ENCODE results near the gene BCAS4.

GRCh38 chr20:50919567-50919966 lies 124.7 kb downstream of the BCAS4 start:
- TF ChIP-seq, protein P1, sequence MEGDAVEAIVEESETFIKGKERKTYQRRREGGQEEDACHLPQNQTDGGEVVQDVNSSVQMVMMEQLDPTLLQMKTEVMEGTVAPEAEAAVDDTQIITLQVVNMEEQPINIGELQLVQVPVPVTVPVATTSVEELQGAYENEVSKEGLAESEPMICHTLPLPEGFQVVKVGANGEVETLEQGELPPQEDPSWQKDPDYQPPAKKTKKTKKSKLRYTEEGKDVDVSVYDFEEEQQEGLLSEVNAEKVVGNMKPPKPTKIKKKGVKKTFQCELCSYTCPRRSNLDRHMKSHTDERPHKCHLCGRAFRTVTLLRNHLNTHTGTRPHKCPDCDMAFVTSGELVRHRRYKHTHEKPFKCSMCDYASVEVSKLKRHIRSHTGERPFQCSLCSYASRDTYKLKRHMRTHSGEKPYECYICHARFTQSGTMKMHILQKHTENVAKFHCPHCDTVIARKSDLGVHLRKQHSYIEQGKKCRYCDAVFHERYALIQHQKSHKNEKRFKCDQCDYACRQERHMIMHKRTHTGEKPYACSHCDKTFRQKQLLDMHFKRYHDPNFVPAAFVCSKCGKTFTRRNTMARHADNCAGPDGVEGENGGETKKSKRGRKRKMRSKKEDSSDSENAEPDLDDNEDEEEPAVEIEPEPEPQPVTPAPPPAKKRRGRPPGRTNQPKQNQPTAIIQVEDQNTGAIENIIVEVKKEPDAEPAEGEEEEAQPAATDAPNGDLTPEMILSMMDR (conservative IDR thresholded peaks at IDR 0.05 in 1 of 2, IDR thresholded peaks at IDR 0.05 in 1 of 2; ENCODE audit: extremely low read depth in 1 of 2, insufficient read depth in 1 of 2, low read depth in 1 of 2, low read length in 2 of 2): no peak
- TF ChIP-seq EZH2 (IDR thresholded peaks at IDR 0.05; ENCODE audit: borderline replicate concordance, low read length): no peak
